GM18508 (cell line): Measurements from ENCODE around the gene VTI1A.
"Not testable (repeated sequence)": the region's sequence is repeated elsewhere in the genome, so short reads cannot be mapped to it uniquely, and the experiment has no call there.

Experiments used
- ATAC-seq: cut with Tn5 transposase; IDR thresholded peaks from one replicate; pipeline ENCODE4 v1.9.1; 2021; ENCODE audit warnings: moderate number of reproducible peaks; ENCODE audit not compliant: insufficient read depth, unreplicated experiment

Gene VTI1A

GRCh38 chr10:112446855-112447619 is at the start of gene VTI1A, which contains the start of gene ZDHHC6:
Gene VTI1A, plus strand, starts transcription at chr10:112447215. Its CDS starts 159 bp downstream, at chr10:112447374.
Gene ZDHHC6, minus strand, starts transcription at chr10:112446914. Its CDS starts 1,478 bp downstream, at chr10:112445436.
- peak; percentile 84 for ATAC-seq

GRCh38 chr10:112397592-112397991 is 49.4 kb upstream of the VTI1A start:
- ATAC-seq = no peak

- ATAC-seq = no peak
Measured at GRCh38 chr10:112402917-112403316, 44.1 kb upstream of the VTI1A start.

GRCh38 chr10:112404617-112405016 is 42.4 kb upstream of the VTI1A start:
- no peak for ATAC-seq

GRCh38 chr10:112406806-112407205 is 40.2 kb upstream of the VTI1A start:
- ATAC-seq = not testable (repeated sequence)

GRCh38 chr10:112407696-112408095 is 39.3 kb upstream of the VTI1A start:
- no peak for ATAC-seq

GRCh38 chr10:112409299-112409698 is 37.7 kb upstream of the VTI1A start:
- no peak for ATAC-seq

GRCh38 chr10:112409755-112410154 is 37.3 kb upstream of the VTI1A start:
- no peak for ATAC-seq

GRCh38 chr10:112412696-112413095 is 34.3 kb upstream of the VTI1A start:
- no peak for ATAC-seq

GRCh38 chr10:112421731-112422130 is 25.3 kb upstream of the VTI1A start:
- no peak for ATAC-seq

GRCh38 chr10:112424651-112425050 is 22.4 kb upstream of the VTI1A start:
- ATAC-seq = no peak

GRCh38 chr10:112426111-112426510 is 20.9 kb upstream of the VTI1A start:
- ATAC-seq = no peak

GRCh38 chr10:112429147-112429546 is 17.9 kb upstream of the VTI1A start:
- ATAC-seq = no peak

- ATAC-seq = no peak
Measured at GRCh38 chr10:112429654-112430230, 17.3 kb upstream of the VTI1A start.

- ATAC-seq = no peak
Measured at GRCh38 chr10:112433136-112433535, 13.9 kb upstream of the VTI1A start.

GRCh38 chr10:112434988-112435619 is 11.9 kb upstream of the VTI1A start:
- ATAC-seq = no peak

GRCh38 chr10:112438356-112438755 is 8.7 kb upstream of the VTI1A start:
- no peak for ATAC-seq

GRCh38 chr10:112441520-112441919 is 5.5 kb upstream of the VTI1A start:
- ATAC-seq = no peak

- ATAC-seq = no peak
Measured at GRCh38 chr10:112442063-112442462, 5.0 kb upstream of the VTI1A start.

- no peak for ATAC-seq
Measured at GRCh38 chr10:112446055-112446854, 760 bp upstream of the VTI1A start.

GRCh38 chr10:112447620-112447928 is 559 bp downstream of the VTI1A start:
- ATAC-seq = no peak
